GM12864 (cell line): ENCODE data around the gene MPP3.

ENCODE experiments used
- DNase-seq: peaks from one replicate; pipeline ENCODE4 v3.0.0-alpha.2; 2011; ENCODE audit warnings: low read depth
- H3K4me3 ChIP-seq: 2 replicates; pipeline ENCODE4 v1.5.1; 2011; ENCODE audit warnings: mild to moderate bottlenecking, low read depth, low read length, control low read depth
- TF ChIP-seq, protein P1 (sequence below): IDR thresholded peaks from 2 replicates; pipeline ENCODE4 v1.5.1; 2011; ENCODE audit warnings: low read depth, mild to moderate bottlenecking, moderate library complexity, low read length, control low read depth, inconsistent platforms; ENCODE audit errors: missing control alignments

Gene MPP3

DNA sequence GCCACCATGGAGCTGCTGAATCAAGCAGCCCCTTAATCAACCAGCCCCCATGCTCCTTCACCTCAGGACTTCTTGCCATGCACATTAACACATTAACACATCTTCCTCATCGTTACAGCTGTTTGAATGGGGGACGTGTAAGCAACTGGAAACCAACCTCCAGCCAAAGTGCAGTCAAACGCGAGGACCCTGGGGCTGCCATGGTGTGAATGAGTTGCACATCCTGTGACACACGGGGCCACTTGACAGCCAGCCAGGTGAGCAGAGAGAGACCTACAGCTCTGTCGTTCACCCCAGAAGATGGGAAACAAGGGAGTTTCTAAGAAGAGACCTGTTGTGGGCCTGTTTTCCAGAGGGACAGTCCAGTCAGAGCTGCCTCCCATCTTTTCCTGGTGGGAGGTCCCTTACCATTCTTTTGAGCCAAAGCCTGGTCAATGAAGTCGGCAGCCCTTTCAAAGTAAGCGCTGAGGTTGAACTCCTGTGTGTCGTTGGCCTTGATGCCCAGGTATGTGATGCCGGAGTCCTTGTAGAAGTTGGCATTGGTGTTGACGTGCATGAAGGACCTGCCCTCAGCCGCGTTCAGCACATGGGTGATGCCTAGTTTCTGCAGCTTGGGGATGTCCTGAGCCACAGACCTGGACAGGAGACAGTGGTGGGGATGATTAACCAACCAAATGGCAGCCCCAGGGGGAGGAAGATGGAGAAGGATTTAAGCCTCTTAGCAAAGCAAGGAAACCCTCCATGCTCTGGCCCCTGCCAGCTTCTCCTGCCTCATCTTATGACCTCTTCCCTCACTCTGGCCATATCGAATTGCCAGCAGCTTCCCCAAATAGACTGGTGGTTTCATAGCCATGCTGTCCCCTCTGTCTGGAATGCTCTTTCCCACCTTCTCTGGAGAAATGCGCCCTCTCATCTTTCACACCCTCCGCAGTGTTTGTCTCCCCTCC is 58.4 kb downstream of the MPP3 start:
- no peak overlapping the region for H3K4me3 ChIP-seq
- TF ChIP-seq, protein P1, sequence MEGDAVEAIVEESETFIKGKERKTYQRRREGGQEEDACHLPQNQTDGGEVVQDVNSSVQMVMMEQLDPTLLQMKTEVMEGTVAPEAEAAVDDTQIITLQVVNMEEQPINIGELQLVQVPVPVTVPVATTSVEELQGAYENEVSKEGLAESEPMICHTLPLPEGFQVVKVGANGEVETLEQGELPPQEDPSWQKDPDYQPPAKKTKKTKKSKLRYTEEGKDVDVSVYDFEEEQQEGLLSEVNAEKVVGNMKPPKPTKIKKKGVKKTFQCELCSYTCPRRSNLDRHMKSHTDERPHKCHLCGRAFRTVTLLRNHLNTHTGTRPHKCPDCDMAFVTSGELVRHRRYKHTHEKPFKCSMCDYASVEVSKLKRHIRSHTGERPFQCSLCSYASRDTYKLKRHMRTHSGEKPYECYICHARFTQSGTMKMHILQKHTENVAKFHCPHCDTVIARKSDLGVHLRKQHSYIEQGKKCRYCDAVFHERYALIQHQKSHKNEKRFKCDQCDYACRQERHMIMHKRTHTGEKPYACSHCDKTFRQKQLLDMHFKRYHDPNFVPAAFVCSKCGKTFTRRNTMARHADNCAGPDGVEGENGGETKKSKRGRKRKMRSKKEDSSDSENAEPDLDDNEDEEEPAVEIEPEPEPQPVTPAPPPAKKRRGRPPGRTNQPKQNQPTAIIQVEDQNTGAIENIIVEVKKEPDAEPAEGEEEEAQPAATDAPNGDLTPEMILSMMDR, result no peak
- no peak for DNase-seq

DNA sequence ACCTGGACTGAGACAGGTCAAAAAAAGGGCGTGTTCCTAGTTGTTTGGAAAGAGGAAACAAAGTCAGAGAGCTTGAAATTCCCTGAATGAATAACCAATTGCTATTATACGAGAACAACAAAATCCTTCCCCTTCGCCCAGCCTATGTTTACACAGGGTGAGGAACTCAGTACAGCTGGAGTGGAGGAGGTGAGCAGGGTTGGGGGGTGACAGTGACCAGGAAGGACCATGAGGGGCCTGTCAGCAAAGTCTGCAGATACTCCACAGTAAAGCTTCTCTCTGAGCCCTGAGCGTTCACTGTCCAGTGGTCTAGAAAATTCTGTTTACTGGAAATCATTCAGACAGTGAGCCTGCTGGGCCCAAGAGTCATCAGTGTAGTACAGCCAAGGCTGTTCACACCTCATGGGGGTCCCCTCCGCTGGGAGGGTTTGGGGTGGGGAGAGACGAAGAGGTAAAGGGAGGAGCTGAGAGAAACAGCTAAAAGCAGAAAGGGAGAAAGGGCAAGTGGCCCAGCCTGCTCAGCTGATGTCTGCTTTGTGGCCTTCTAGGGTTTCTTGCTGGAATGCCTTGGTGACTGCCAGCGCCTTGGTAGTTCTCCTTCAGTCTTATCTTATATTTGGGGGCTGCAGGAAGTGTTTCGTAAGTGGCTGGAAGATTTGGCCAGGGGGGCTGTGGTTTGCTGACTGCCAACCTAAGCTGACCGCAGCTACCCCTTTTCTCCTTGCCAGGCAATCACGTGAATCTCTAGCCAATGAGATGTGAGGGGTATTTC is 59.9 kb downstream of the MPP3 start:
- H3K4me3 ChIP-seq, result no peak overlapping the region
- no peak for DNase-seq
- TF ChIP-seq, protein P1, result no peak

DNA sequence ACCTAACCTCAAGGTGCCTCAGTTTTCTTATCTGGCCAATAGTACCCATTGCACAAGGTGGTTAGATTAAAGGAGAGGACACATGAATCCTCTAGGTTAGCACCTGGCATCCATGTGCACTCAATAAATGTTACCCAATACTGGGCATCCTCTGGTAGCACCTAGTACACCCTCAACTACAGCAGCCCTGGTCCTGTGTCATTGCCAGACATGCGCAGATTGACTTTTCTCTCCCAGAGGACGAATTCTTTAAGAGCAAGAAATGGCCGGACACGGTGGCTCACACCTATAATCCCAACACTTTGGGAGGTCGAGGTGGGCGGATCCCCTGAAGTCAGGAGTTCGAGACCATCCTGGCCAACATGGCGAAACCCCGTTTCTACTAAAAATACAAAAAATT is 61.5 kb downstream of the MPP3 start:
- H3K4me3 ChIP-seq, result no peak overlapping the region
- TF ChIP-seq, protein P1, result no peak
- DNase-seq, result no peak

DNA sequence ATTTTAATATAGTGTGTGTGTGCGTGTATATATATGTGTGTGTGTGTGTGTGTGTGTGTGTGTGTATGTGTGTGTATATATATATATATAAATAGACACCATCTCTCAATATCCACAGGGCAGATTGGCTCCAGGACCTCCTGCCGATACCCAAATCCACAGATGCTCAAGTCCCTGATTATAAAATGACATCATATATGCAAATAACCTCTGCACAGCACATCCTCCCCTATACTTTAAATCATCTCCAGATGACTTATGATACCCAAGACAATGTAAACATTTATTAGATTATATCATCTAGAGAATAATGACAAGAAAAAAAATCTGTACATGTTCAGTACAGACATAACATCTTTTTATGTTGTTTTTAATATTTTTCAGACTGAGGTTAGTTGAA is 62.0 kb downstream of the MPP3 start:
- TF ChIP-seq, protein P1, result no peak
- H3K4me3 ChIP-seq, result no peak overlapping the region
- DNase-seq, result no peak

DNA sequence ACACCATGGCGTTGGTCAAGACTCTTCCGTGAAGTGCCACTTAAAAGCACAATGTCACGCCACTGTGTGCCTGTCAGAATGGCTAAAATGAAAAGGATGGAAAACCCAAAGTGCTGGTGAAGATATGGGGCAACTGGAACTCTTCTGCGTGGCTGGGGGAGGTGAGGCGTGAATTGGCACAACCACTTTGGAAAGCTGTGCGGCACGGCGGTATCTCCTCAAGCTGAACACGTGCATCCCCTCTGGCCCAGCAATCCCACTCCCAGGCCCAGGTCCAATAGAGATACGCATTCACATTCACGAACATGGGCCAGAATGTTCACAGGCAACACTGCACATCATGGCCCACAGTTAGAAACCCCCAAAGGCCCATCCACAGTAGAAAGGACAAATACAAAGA is 63.1 kb downstream of the MPP3 start:
- H3K4me3 ChIP-seq, result no peak overlapping the region
- TF ChIP-seq, protein P1, result no peak
- no peak for DNase-seq

DNA sequence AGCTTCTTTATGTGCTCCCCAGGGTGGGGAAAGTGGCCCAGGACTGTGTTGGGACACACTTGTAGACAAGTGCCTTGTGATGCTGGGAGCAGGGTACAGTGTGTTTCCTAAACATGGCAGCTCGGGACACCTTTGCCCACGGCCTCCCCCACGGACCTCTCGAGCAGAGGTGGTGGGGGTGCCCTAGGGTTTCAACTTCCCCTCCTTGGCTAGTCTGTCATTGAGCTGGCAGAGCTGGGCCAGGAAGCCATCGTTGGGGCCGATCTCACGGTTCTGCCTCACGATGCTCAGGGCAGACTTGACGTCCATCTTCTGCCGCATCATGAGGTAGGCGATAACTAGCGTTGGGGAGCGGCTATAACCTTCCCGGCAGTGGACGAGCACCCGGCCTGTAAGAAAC is 63.5 kb downstream of the MPP3 start:
- no peak for DNase-seq
- TF ChIP-seq, protein P1, result no peak
- H3K4me3 ChIP-seq, result no peak overlapping the region
